H1 (cell line): ENCODE data around the gene TEX264. TPM values are rescaled to one million over a fixed set of nuclear protein-coding genes. Genes with fewer than 3 reads are reported as not detected.

ENCODE experiments used
- CEBPB ChIP-seq: IDR thresholded peaks from 2 replicates; pipeline ENCODE4 v1.6.1; 2012; ENCODE audit warnings: low read depth, low read length
- CHD7 ChIP-seq: fragments of 300-600 bp; sonication (generic); IDR thresholded peaks from 2 replicates; pipeline ENCODE4 v1.7.1; 2012; ENCODE audit warnings: low read length, moderate library complexity, mild to moderate bottlenecking, inconsistent platforms; ENCODE audit not compliant: insufficient replicate concordance
- EZH2 ChIP-seq: fragments of 200-600 bp; sonication (generic); IDR thresholded peaks from 2 replicates; pipeline ENCODE4 v1.7.1; 2012; ENCODE audit warnings: low read depth, mild to moderate bottlenecking, moderate library complexity, low read length, inconsistent platforms; ENCODE audit not compliant: severe bottlenecking
- KDM1A ChIP-seq: fragments of 200-600, 300-600 bp; sonication (generic); IDR thresholded peaks from 2 replicates; pipeline ENCODE4 v1.7.1; 2016; ENCODE audit warnings: mild to moderate bottlenecking, low read length, borderline replicate concordance
- RAD21 ChIP-seq, 2 experiments: IDR thresholded peaks in 1 of 2; conservative IDR thresholded peaks in 1 of 2; 2 replicates each; pipeline ENCODE4 v1.6.1; 2011; ENCODE audit warnings: low read depth in 2 of 2, low read length in 2 of 2, improper control_type of control experiment in 1 of 2, inconsistent platforms in 1 of 2, mild to moderate bottlenecking in 1 of 2, moderate library complexity in 1 of 2
- TAF1 ChIP-seq: IDR thresholded peaks from 2 replicates; pipeline ENCODE4 v1.6.1; 2011; ENCODE audit warnings: mild to moderate bottlenecking, low read depth, low read length
- TEAD4 ChIP-seq: IDR thresholded peaks from 2 replicates; pipeline ENCODE4 v1.6.1; 2012; ENCODE audit warnings: low read depth, low read length, inconsistent platforms, mixed read lengths
- polyA plus RNA-seq, 7 experiments: library from polyadenylated mRNA; depleted of rRNA in 3 of 7; stranded (reverse) in 5 of 7; unstranded in 2 of 7; fragments of >200 nt in 5 of 7; fragments of 200-250 nt in 2 of 7; gene quantifications; 1 replicate in 5 of 7; 2 replicates in 1 of 7; 4 replicates in 1 of 7; pipeline versions ENCODE4 v1.2.1 to v1.2.3, GENCODE V29; 2011 to 2013; ENCODE audit warnings: missing spikeins in 2 of 7, mixed read lengths in 2 of 7
- total RNA-seq: library from RNA; stranded (reverse); fragmentation: NEBNext Ultra II Directional; extraction: Animal tissue kit (Norgen Biotek cat#: 25700); gene quantifications from 2 replicates; pipeline ENCODE4 v1.2.1, GENCODE V29; 2021
- TF ChIP-seq, protein P1 (sequence below), 3 experiments: IDR thresholded peaks; 1 replicate in 2 of 3; 2 replicates in 1 of 3; pipeline versions ENCODE4 v1.5.1 to v1.6.1; 2011; ENCODE audit warnings: low read length in 3 of 3, mild to moderate bottlenecking in 3 of 3, inconsistent platforms in 2 of 3, low read depth in 1 of 3, moderate library complexity in 1 of 3; ENCODE audit not compliant: insufficient read depth in 1 of 3; ENCODE audit errors: control extremely low read depth in 1 of 3

Gene TEX264
- total and polyA plus RNA-seq, 2 of the 8 experiments (the other 6 are each of a cell fraction or from before 2014, with no cell fraction given), result 11.2 to 35.6 TPM

DNA sequence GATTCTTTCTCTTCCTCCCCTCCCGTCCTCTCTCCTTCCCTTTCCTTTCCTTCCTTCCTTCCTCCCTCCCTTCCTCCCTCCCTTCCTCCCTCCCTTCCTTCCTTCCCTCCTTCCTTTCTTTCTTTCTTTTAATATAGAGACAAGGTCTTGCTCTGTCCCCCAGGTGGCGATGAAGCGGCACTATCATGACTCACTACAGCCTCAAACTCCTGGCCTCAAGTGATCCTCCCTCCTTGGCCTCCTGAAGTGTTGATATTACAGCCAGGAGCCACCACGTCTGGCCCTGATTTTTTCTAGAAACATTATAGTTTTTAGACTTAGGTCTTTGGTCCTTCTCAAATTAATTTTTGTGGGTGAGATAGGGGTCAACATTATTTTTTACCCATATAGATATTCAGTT, 51.3 kb downstream of the TEX264 start (continued):
- TF ChIP-seq CHD7, result no peak
- TF ChIP-seq TAF1, result no peak
- peak; percentile 97 for TF ChIP-seq KDM1A
- TF ChIP-seq CEBPB, result no peak
- TF ChIP-seq, protein P1, sequence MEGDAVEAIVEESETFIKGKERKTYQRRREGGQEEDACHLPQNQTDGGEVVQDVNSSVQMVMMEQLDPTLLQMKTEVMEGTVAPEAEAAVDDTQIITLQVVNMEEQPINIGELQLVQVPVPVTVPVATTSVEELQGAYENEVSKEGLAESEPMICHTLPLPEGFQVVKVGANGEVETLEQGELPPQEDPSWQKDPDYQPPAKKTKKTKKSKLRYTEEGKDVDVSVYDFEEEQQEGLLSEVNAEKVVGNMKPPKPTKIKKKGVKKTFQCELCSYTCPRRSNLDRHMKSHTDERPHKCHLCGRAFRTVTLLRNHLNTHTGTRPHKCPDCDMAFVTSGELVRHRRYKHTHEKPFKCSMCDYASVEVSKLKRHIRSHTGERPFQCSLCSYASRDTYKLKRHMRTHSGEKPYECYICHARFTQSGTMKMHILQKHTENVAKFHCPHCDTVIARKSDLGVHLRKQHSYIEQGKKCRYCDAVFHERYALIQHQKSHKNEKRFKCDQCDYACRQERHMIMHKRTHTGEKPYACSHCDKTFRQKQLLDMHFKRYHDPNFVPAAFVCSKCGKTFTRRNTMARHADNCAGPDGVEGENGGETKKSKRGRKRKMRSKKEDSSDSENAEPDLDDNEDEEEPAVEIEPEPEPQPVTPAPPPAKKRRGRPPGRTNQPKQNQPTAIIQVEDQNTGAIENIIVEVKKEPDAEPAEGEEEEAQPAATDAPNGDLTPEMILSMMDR (IDR thresholded peaks at IDR 0.05; ENCODE audit: control extremely low read depth in 1 of 3, insufficient read depth in 1 of 3, low read depth in 1 of 3, low read length in 3 of 3), result peak in 2 of 3 experiments; percentile 32 to 52; a peak in 3 of 4 replicates
- peak; percentile 57 to 65 for TF ChIP-seq RAD21 (IDR thresholded peaks at IDR 0.05 in 1 of 2, conservative IDR thresholded peaks at IDR 0.05 in 1 of 2; ENCODE audit: low read depth in 2 of 2, low read length in 2 of 2)
- no peak for TF ChIP-seq TEAD4
- no peak for TF ChIP-seq EZH2
